RWPE1 (cell line): Measurements from ENCODE around the gene LINGO4.

Source experiments
- CTCF ChIA-PET: fragments of 350-600 bp; sonication (Branson Sonifier 250); formaldehyde crosslinking; extraction: SDS; loops from one replicate; lab custom pipeline; 2021; lab: Yijun Ruan, JAX
- POLR2A ChIA-PET: fragments of 400-600 bp; formaldehyde crosslinking; extraction: SDS; loops from one replicate; lab custom pipeline; 2020; ENCODE audit warnings: antibody characterized with exemption; ENCODE audit not compliant: low non-redundant PET; lab: Yijun Ruan, JAX
- DNase-seq: peaks from one replicate; pipeline ENCODE4 v3.0.0; 2012; ENCODE audit warnings: low spot score
- H3K27ac ChIP-seq: fragments of 450-650 bp; 2 replicates; pipeline ENCODE4 v1.5.1; 2017
- CTCF ChIP-seq: fragments of 450-650 bp; conservative IDR thresholded peaks from 2 replicates; pipeline ENCODE4 v1.5.1; 2017; ENCODE audit warnings: low read depth, mild to moderate bottlenecking

Gene LINGO4

GRCh38 chr1:151811181-151811580, 6.0 kb upstream of the LINGO4 start:
- ChIA-PET POLR2A (interaction anchor here (0.5 to 0.6 kb wide), 2 partner anchors 44 to 76 kb away, joined by 3 to 4 read pairs; no protein-coding TSS in a partner anchor), CTCF (no interaction called here)
- no peak for DNase-seq
- no peak overlapping the region for H3K27ac ChIP-seq
- no peak for TF ChIP-seq CTCF

DNA sequence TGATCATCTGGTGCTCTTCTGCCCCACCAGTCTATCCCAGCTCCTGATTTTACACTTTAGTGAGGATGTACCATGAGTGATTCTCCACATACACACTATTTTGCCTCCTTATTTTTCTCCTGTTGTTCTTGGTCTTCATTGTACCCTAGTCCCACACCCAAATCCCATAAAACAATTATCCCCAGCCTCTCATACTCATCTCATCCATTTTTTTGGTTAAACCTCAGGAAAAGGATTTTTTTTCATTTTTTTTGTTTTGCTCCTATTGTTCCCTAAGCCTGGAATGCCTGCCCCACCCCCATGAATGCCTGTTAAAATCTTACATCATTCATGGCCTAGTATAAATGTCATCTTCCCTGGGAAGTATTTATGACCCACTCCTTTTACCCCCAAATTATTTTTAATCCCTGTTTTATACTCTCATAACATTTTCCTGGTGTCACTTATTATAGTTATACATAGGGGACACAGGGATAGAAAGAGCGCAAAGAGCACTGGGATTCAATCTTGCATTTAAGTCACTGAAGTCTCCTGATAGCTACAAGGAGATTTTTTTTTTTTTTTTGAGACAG, 4.9 kb upstream of the LINGO4 start:
- ChIA-PET POLR2A (no interaction called here), CTCF (no interaction called here)
- no peak for DNase-seq
- no peak overlapping the region for H3K27ac ChIP-seq
- TF ChIP-seq CTCF, result no peak

- DNase-seq, result no peak
- H3K27ac ChIP-seq, result no peak overlapping the region
- ChIA-PET CTCF (no interaction called here), POLR2A (no interaction called here)
- no peak for TF ChIP-seq CTCF
These were observed 4.2 kb upstream of the LINGO4 start for GRCh38 chr1:151809290-151809984.

GRCh38 chr1:151807766-151808165, 2.5 kb upstream of the LINGO4 start:
- no peak for DNase-seq
- ChIA-PET CTCF (no interaction called here), POLR2A (no interaction called here)
- TF ChIP-seq CTCF, result no peak
- H3K27ac ChIP-seq, result no peak overlapping the region

- ChIA-PET CTCF (interaction anchor here (1.2 kb wide), 1 partner anchor 9 kb away, joined by 3 read pairs; no protein-coding TSS in a partner anchor), POLR2A (no interaction called here)
- H3K27ac ChIP-seq, result no peak overlapping the region
- no peak for DNase-seq
- TF ChIP-seq CTCF, result no peak
These were observed 1.9 kb upstream of the LINGO4 start for GRCh38 chr1:151807131-151807530.

- no peak for DNase-seq
- H3K27ac ChIP-seq, result no peak overlapping the region
- ChIA-PET POLR2A (no interaction called here), CTCF (interaction anchor here (0.6 kb wide), 1 partner anchor 379 kb away, joined by 4 read pairs; no protein-coding TSS in a partner anchor)
- TF ChIP-seq CTCF, result no peak
These were observed 951 bp upstream of the LINGO4 start for GRCh38 chr1:151806170-151806569.
